ENCODE measurements around the gene GRIK1.

- TF ChIP-seq POLR2AphosphoS5 (IDR thresholded peaks at IDR 0.05; ENCODE audit: borderline replicate concordance, low read depth, low read length) (no peak), FOXP2 (optimal IDR thresholded peaks at IDR 0.05; ENCODE audit: control extremely low read depth, extremely low read length, insufficient read depth) (no peak), EZH2 (IDR thresholded peaks at IDR 0.05) (no peak)
These were observed 401.7 kb downstream of the GRIK1 start for GRCh38 chr21:29538115-29538514.

Measured in SK-N-MC (cell line).